ENCODE data around the gene LRRC57.

Gene LRRC57

DNA sequence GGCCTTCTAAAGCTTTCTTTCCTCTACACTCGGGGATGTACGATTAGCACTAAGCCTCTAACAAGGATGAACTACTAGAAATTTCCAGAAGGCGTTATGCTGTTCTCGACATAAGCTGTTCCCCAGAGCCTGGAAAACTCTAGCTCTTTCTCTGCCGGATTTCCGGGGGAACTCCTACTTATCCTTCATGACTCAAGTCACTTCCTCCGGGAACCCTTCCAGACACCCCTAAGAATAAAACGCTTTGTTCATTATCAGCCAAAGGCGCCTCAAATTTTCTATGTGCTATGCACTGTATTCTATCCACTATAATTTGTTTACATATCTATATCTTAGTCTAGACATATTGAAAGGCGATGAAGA lies 53.6 kb downstream of the LRRC57 start:
- H3K4me3 ChIP-seq (ENCODE audit: low read depth, low read length): peak overlapping the region; percentile 81
- in situ Hi-C loops (cut with HindIII; ENCODE audit: low sequenced_read_pairs): no loop called here
- no peak for DNase-seq (ENCODE audit: low read depth, low spot score)
- no peak for TF ChIP-seq CTCF (IDR thresholded peaks at IDR 0.05; ENCODE audit: low read depth, low read length)

GRCh38 chr15:42493679-42494078 lies 54.9 kb downstream of the LRRC57 start:
- no peak for TF ChIP-seq CTCF (IDR thresholded peaks at IDR 0.05; ENCODE audit: low read depth, low read length)
- no peak overlapping the region for H3K4me3 ChIP-seq (ENCODE audit: low read depth, low read length)
- in situ Hi-C loops (cut with HindIII; ENCODE audit: low sequenced_read_pairs): no loop called here

DNA sequence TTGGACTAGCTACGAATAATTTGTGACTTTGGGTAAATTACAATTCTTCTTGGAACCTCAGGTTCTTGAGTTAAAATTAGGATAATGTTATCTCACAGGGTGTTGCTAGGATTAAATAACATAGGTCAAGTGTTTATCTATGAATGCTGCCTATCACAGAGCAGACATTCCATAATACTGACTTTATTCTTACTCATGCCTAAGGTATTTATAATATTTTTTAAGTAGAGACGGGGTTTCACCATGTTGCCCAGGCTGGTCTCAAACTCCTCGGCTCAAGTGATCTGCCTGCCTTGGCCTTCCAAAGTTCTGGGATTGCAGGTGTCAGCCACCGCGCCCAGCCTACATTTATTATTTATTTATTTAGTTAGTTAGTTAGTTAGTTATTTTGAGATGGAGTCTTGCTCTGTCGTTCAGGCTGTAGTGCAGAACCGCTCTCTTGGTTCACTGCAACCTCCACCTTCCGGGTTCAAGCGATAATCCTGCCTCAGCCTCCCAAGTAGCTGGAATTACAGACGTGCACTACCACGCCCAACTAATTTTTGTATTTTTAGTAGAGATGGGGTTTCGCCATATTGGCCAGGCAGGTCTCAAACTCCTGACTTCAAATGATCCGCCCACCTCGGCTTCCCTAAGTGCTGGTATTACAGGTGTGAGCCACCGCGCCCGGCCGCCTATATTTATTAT lies 56.9 kb downstream of the LRRC57 start:
- no peak for TF ChIP-seq CTCF (IDR thresholded peaks at IDR 0.05; ENCODE audit: low read depth, low read length)
- in situ Hi-C loops (cut with HindIII; ENCODE audit: low sequenced_read_pairs): no loop called here
- DNase-seq (ENCODE audit: low read depth, low spot score): peak; percentile 63
- H3K4me3 ChIP-seq (ENCODE audit: low read depth, low read length): peak overlapping the region; percentile 98

More at GRCh38 chr15:42493679-42494078, 54.9 kb downstream of the LRRC57 start:
- DNase-seq (ENCODE audit: low read depth, low spot score): no peak

GRCh38 chr15:42490671-42491538 lies 57.7 kb downstream of the LRRC57 start, which contains the start of gene ZNF106:
Gene ZNF106 (minus strand): TSS chr15:42491141. CDS start chr15:42472289, 18,852 bp downstream.
- in situ Hi-C loops (cut with HindIII; ENCODE audit: low sequenced_read_pairs): no loop called here
- no peak for TF ChIP-seq CTCF (IDR thresholded peaks at IDR 0.05; ENCODE audit: low read depth, low read length)
- DNase-seq (ENCODE audit: low read depth, low spot score): peak; percentile 89

GRCh38 chr15:42490291-42490670 lies 58.3 kb downstream of the LRRC57 start:
- no peak for TF ChIP-seq CTCF (IDR thresholded peaks at IDR 0.05; ENCODE audit: low read depth, low read length)
- peak overlapping the region; percentile 98 for H3K4me3 ChIP-seq (ENCODE audit: low read depth, low read length)
- DNase-seq (ENCODE audit: low read depth, low spot score): peak; percentile 29
- in situ Hi-C loops (cut with HindIII; ENCODE audit: low sequenced_read_pairs): no loop called here

More at GRCh38 chr15:42490671-42491538, 57.7 kb downstream of the LRRC57 start, which contains the start of gene ZNF106:
- peak within 1 kb of the TSS; percentile 98 for H3K4me3 ChIP-seq (ENCODE audit: low read depth, low read length)

All from astrocyte of the spinal cord (primary cell).